HG03558 (cell line): ENCODE data around the gene CLUH.
"Not testable (repeated sequence)": the region's sequence is repeated elsewhere in the genome, so short reads cannot be mapped to it uniquely, and the experiment has no call there.

ENCODE experiments used
- ATAC-seq: cut with Tn5 transposase; IDR thresholded peaks from one replicate; pipeline ENCODE4 v1.9.1; 2021; ENCODE audit warnings: moderate number of reproducible peaks; ENCODE audit not compliant: unreplicated experiment; ENCODE audit errors: extremely low read depth

Gene CLUH

DNA sequence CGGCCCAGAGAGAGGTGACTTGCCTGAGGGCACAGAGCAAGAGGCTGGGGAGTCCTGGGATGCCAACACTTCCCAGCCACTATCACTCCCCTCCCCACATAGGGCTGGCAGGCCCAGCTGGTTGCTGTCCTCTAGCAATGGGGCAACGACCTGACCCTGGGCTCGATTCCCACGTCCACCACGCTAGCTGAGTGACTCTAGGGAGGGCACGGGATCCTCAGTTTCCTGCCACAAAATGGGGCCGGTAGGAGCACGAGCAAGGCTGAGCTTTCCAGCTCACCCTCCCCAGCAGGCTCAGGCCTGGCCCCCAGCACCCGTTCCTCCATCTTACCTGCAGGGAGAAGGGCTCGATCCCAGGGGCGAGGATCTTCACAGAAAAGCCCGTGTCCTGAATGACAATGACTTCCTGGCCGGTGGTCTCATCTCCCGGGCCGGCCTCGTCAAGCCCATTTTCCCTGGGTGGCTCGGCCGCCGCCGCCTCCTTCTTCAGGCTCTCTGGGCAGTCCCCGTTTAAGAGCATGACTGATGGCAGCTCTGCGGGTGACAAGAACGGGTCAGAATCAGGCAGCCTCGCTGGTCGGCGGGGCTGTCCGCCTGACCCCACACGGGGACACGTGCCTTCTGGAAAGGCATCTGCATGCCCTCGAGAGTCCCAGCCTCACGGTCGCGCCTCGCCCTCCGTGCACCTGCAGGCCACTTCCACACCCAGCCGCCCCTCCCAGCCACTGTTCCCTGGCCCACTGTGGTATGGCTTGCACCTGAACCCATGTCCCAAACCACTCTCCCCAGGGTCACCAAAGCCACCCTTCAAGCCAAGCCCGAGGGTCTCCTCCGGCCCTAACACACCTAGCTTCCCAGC is 7.3 kb downstream of the CLUH start:
- no peak for ATAC-seq

GRCh38 chr17:2703606-2704005 is 8.0 kb downstream of the CLUH start:
- ATAC-seq = no peak

DNA sequence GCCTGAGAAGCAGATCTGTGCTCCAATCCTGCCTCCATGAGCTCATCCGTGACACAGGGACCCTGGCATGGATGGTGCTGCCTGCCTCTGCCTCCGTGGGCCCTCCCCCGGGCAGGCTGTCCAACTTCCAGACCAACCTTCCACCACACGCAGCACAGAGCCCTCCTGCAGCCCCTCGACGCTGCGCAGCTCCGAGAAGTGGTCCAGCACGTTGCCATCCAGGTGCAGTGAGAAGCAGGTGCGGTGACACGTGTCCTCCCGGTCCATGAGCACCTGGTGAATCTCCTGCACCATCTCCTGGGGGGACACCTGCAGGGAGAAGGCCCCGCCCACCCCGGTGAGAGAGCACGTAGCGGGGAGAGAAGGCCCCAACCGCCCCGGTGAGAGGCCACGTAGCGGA is 8.4 kb downstream of the CLUH start:
- ATAC-seq = no peak

DNA sequence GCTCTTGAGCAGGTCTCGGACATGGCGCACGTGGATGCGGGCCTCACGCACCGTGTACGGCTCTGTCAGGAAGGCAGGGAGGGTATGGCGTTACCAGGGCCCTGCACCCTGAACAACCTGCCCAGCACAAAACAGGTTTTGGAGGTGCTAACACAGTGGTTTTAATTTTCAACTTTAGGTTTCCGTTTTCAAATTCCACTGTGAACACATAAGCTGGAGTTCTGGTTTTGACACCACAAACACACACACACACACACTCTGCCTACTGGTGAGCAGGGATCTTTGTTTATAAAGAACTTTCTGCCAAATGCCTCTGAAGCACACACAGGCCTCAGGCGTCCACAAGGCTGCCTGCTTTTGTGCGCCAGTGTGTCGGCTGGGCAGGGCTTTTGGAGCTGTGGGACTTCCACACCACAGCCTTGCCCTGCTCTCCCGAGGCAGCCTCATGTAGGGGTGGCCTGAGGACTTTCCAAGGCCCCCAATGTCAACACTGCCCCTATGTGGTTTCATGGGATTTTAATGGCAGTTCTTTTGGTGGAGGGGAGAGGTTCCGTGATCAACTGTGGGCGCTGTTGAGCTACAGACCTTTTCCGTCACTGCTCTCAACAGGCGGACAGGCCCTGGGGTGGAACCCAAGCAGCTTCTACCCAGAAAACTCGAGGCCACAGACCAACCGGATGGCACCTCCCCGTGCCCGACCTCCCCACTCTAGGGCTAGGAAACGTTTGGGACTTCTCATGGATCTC is 9.4 kb downstream of the CLUH start:
- no peak for ATAC-seq

DNA sequence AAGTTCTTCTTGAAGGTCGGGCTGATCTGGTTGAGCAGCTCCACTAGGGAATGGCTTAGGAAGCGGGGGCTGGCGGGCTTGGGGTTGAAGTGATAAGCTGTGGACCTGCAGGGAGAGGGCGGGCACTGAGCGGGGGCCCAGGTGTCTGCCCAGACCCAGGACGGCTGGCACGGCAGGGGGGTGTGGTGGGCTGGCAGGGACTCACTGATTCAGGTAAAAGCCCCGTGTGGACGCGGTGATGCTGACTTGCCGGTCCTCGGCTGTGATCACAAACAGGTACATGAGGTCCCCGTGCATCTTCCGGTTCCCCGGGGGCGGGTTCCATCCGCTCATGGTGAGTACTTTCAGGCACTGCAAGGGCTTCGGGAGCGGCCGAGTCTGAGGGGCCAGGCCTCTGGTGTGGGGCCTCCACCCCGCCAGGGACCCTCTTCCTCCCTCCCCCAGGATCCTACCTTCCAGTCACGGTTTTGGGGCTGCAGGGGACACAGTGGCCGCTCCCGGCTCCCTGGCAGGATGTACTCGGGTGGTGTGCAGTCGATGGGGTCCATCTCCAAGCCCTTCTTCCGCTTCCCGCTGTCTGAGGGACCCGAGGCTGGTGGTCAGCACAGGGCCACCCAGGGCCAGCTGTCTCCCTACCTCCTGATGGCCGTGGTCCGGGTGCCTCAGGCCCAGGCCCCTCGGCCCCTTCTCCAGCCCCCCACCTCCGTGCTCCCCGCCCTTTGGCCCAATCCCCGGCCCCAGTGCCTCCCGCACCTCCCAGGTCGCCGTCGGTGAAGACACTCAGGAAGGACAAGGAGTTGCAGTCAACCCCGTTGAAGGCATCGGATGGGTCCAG is 10.2 kb downstream of the CLUH start:
- ATAC-seq = no peak

DNA sequence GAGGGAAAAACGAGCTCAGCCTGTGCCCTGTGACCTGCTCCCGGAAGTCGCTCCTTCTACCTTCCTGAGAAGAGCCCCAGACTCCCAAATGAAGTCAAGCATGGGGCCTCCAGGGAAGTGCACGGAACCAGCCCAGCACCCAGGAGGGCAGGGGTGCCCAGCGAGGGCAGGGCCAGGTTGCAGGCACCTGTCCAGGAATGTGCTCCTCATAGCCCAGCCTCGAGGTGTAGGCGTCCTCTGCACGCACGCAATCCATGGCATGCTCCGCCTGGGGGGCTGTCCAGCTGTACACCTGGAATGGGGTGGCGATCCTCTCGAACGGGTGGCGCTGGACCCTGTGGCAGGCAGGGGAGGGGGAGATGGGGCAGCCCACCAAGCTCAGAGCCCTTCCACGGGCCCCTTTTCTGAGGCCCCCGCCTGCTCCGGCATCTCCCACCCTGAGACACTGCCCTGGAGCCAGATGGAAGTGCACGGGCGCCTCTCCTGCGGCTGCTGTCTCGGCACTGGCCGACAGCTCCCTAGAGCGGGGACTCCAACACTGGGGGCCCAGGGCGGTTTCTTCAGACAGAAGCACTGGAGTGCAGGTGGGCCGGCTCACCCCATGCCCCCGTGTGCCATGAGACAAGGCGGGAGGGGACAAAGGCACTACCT is 10.9 kb downstream of the CLUH start:
- no peak for ATAC-seq

DNA sequence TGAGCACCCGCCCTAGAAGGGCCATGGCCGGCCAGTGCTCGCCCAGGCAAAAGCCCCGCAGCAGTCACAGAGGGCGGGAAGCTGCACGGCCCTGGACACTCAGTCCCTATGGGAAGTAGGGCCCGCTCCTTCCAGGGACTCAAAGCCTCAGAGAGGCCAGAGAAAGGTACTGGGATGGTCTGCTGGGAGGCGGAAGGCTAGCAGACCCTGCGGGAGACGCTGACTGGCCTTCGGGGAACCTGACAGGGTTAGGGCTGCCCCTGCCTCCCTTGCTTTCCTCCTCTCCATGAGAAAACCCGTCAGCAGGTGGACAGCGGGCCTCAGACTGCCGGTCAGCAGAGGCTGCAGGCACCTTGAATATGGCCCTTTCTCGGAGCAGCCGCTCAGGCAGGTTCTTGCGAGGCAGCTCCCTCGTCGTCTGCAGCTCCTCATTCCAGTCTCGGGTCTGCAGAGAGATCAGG is 11.5 kb downstream of the CLUH start:
- no peak for ATAC-seq

DNA sequence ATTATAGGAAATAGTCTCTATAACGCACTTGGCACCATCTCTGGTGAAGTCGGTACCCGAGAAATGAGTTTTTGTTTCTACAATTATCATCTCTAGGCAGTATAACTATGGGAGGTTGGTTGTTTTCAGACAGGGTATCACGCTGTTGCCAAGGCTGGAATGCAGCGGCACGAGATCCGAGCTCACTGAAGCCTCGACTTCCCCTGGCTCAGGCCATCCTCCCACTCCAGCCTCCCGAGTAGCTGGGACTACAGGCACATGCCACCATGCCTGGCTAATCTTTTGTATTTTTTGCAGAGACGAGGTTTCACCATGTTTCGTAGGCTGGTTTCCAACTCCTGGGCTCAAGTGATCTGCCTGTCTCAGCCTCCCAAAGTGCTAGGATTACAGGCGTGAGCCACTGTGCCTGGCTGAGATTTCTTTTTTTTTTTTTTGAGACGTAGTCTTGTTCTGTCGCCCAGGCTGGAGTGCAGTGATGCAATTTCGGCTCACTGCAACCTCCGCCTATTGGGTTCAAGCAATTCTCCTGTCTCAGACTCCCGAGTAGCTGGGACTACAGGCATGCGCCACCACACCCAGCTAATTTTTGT is 12.3 kb downstream of the CLUH start:
- ATAC-seq = not testable (repeated sequence)

GRCh38 chr17:2697611-2698162 is 13.9 kb downstream of the CLUH start:
- ATAC-seq = no peak

DNA sequence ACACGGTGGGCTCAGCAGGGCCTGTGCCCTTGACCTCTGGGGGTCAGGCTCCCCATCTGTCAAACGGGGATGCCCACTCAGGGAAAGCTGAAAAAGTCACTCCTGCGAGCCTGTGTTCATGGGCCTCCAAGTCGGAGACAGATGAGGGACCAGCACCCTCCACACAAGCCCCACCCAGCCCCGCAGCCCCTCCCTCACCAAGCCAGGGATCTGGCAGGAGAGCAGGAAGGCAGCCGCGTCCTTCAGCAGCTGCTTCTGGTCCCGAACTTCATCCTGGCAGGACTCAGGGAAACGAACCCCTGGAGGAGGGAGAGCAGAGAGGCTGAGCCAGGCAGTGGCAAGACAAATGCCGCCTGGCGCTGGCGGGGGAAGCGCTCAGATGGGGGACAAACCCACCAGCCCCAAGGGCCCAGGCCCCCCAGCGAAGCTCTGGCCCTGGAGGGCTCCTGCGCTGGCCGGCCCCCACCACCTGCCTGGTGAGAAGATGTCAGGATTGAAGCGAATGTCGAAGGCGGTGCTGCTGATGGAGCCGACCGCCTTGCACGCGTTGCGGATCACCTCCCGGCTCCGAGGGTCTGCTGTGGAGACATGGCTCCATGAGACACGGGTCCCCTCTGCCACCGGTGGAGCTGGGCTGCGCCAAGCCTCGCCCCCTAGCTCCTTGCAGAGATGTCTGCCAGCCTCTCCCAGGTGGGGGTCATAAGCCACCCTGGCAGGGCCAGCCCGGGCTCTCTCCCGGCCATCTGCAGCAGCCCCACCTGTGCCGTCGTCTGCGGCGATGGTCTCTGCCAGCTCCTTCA is 15.4 kb downstream of the CLUH start:
- ATAC-seq = no peak

GRCh38 chr17:2695243-2695960 is 16.2 kb downstream of the CLUH start:
- ATAC-seq = no peak

- ATAC-seq = no peak
Measured at GRCh38 chr17:2694381-2695242, 17.0 kb downstream of the CLUH start.

GRCh38 chr17:2693561-2694380 is 17.8 kb downstream of the CLUH start:
- no peak for ATAC-seq

DNA sequence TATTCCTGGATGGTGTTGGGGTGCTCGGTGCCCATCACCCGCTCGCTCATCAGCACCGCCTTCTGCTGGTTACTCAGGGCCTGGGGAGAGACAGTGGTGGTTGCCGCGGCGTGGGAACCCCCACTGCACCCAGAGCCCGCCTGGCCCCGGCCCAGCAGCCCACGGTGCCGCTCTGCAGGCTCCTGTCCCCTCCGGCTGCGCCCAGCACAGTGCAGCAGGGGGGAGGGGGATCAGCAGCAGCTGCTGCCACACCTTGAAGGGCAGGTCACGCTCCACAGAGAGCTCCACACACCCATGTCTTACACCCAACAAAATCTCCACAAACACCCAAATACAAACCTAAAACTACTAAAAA is 18.8 kb downstream of the CLUH start:
- ATAC-seq = no peak

- ATAC-seq = no peak
Measured at GRCh38 chr17:2691965-2692780, 19.4 kb downstream of the CLUH start.
